ENCODE results near the gene SETD5.
A peak's percentile ranks its signal among the peaks of the same experiment; 100 is the strongest.

SETD5 gene

GRCh38 chr3:9397332-9397905, at the start of gene SETD5:
Gene SETD5 (plus strand): TSS chr3:9397615. CDS start chr3:9428939, 31,324 bp downstream.
- DNase-seq: peak; percentile 95

- no peak for DNase-seq
These were observed 49.5 kb upstream of the SETD5 start for GRCh38 chr3:9347887-9348286.

- peak; percentile 53 for DNase-seq
These were observed 47.9 kb upstream of the SETD5 start for GRCh38 chr3:9349321-9350117.

- DNase-seq: no peak
These were observed 45.7 kb upstream of the SETD5 start for GRCh38 chr3:9351709-9352126.

GRCh38 chr3:9352917-9353752, 44.3 kb upstream of the SETD5 start:
- DNase-seq: peak; percentile 55

- DNase-seq: no peak
These were observed 35.6 kb upstream of the SETD5 start for GRCh38 chr3:9361691-9362388.

- peak; percentile 90 for DNase-seq
These were observed 34.5 kb upstream of the SETD5 start, which contains the start of gene THUMPD3 for GRCh38 chr3:9362731-9363530. Gene THUMPD3 (plus strand): TSS chr3:9363054. CDS start chr3:9365069, 2,015 bp downstream.

- DNase-seq: no peak
These were observed 27.9 kb upstream of the SETD5 start for GRCh38 chr3:9369508-9369907.

- DNase-seq: no peak
These were observed 23.9 kb upstream of the SETD5 start for GRCh38 chr3:9373465-9373864.

GRCh38 chr3:9377981-9378380, 19.4 kb upstream of the SETD5 start:
- no peak for DNase-seq

GRCh38 chr3:9379327-9379726, 18.1 kb upstream of the SETD5 start:
- DNase-seq: no peak

GRCh38 chr3:9380014-9380413, 17.4 kb upstream of the SETD5 start:
- DNase-seq: no peak

- DNase-seq: no peak
These were observed 13.1 kb upstream of the SETD5 start for GRCh38 chr3:9384141-9384828.

GRCh38 chr3:9385187-9386077, 12.0 kb upstream of the SETD5 start:
- DNase-seq: no peak

GRCh38 chr3:9386078-9386459, 11.3 kb upstream of the SETD5 start:
- DNase-seq: no peak

GRCh38 chr3:9386501-9387321, 10.7 kb upstream of the SETD5 start:
- no peak for DNase-seq

GRCh38 chr3:9387322-9387655, 10.1 kb upstream of the SETD5 start:
- DNase-seq: no peak

GRCh38 chr3:9388142-9388541, 9.3 kb upstream of the SETD5 start:
- no peak for DNase-seq

GRCh38 chr3:9388562-9389272, 8.7 kb upstream of the SETD5 start:
- no peak for DNase-seq
